ENCODE results near the gene GJA4. TPM values are rescaled to one million over a fixed set of nuclear protein-coding genes. Genes with fewer than 3 reads are reported as not detected.

Gene GJA4
- total RNA-seq, 3 donors from 2014 or later (not counting 1 experiment from before 2014, with no cell fraction given): not detected

DNA sequence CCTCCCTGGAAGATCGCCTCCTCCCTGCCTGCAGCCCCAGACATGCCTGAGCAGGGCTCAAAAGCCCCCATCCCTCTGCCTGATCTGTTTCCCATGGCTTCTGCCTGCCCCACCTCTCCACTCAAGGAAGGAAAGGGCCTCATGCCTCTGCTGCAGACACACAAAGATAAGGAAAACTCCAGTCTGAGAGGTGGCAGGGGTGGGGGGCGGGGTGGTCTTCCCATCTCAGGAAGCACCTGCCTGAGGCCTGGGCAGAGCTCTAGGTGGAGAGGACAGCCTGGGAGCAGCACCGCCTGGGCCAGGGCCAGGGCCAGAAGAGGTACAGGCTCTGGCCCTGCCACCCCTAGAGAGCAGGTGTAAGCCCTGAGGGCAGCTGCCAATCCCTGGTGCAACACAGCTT, 15.9 kb upstream of the GJA4 start:
- ATAC-seq (no peak), DNase-seq (no peak)
- Mint-ChIP-seq H3K27ac (no peak overlapping the region), H3K36me3 (no peaks in the 10 kb centered on the region), H3K27me3 (ENCODE audit: low read depth in 2 of 2) (peaks cover 29 to 34% of the 10 kb centered on the region in 2 donors), H3K9me3 (no peaks in the 10 kb centered on the region), H3K4me1 (no peaks in the 10 kb centered on the region), H3K4me3 (no peak overlapping the region)
- TF ChIP-seq CTCF (IDR thresholded peaks at IDR 0.05): no peak
- no peaks in the 10 kb centered on the region for H3K36me3 ChIP-seq (ENCODE audit: control insufficient read depth, insufficient read depth, low read length)
- intact Hi-C loops (cut with micrococcal nuclease): no loop called here
- H3K9me3 ChIP-seq (ENCODE audit: control insufficient read depth, insufficient read depth, low read length): no peaks in the 10 kb centered on the region
- 35% methylated on average over 3 of the region's 3 CpGs for WGBS (ENCODE audit: insufficient coverage)
- H3K4me1 ChIP-seq (ENCODE audit: control insufficient read depth, insufficient read depth, low read length): peaks cover 6% of the 10 kb centered on the region
- peaks cover 6% of the 10 kb centered on the region for H3K27me3 ChIP-seq (ENCODE audit: control insufficient read depth, insufficient read depth, low read length)
- no peak overlapping the region for H3K4me3 ChIP-seq (ENCODE audit: low read length)
- H3K27ac ChIP-seq (ENCODE audit: low read length): no peak overlapping the region

GRCh38 chr1:34777519-34778321, 15.1 kb upstream of the GJA4 start:
- Mint-ChIP-seq H3K4me3 (no peak overlapping the region), H3K4me1 (no peaks in the 10 kb centered on the region), H3K9me3 (no peaks in the 10 kb centered on the region), H3K27ac (no peak overlapping the region), H3K36me3 (no peaks in the 10 kb centered on the region), H3K27me3 (ENCODE audit: low read depth in 2 of 2) (peaks cover 35 to 42% of the 10 kb centered on the region in 2 donors)
- Histone ChIP-seq H3K4me3 (ENCODE audit: low read length) (no peak overlapping the region), H3K27ac (ENCODE audit: low read length) (no peak overlapping the region), H3K4me1 (ENCODE audit: control insufficient read depth, insufficient read depth, low read length) (peaks cover 9% of the 10 kb centered on the region), H3K27me3 (ENCODE audit: control insufficient read depth, insufficient read depth, low read length) (peaks cover 14% of the 10 kb centered on the region), H3K36me3 (ENCODE audit: control insufficient read depth, insufficient read depth, low read length) (no peaks in the 10 kb centered on the region), H3K9me3 (ENCODE audit: control insufficient read depth, insufficient read depth, low read length) (no peaks in the 10 kb centered on the region)
- TF ChIP-seq CTCF (IDR thresholded peaks at IDR 0.05): no peak
- intact Hi-C loops (cut with micrococcal nuclease): no loop called here
- DNase-seq (no peak), ATAC-seq (no peak)
- 51% methylated on average over 9 of the region's 10 CpGs for WGBS (ENCODE audit: insufficient coverage)

- Histone ChIP-seq H3K27ac (ENCODE audit: low read length) (no peak overlapping the region), H3K4me3 (ENCODE audit: low read length) (no peak overlapping the region), H3K27me3 (ENCODE audit: control insufficient read depth, insufficient read depth, low read length) (peaks cover 14% of the 10 kb centered on the region), H3K36me3 (ENCODE audit: control insufficient read depth, insufficient read depth, low read length) (no peaks in the 10 kb centered on the region), H3K9me3 (ENCODE audit: control insufficient read depth, insufficient read depth, low read length) (no peaks in the 10 kb centered on the region), H3K4me1 (ENCODE audit: control insufficient read depth, insufficient read depth, low read length) (peaks cover 9% of the 10 kb centered on the region)
- Mint-ChIP-seq H3K4me1 (no peaks in the 10 kb centered on the region), H3K4me3 (no peak overlapping the region), H3K27me3 (ENCODE audit: low read depth in 2 of 2) (peaks cover 40 to 48% of the 10 kb centered on the region in 2 donors), H3K27ac (no peak overlapping the region), H3K9me3 (no peaks in the 10 kb centered on the region), H3K36me3 (no peaks in the 10 kb centered on the region)
- ATAC-seq (no peak), DNase-seq (no peak)
- 75% methylated on average over 6 of the region's 6 CpGs for WGBS (ENCODE audit: insufficient coverage)
- no peak for TF ChIP-seq CTCF (IDR thresholded peaks at IDR 0.05)
- intact Hi-C loops (cut with micrococcal nuclease): no loop called here
Observed at GRCh38 chr1:34778381-34778780, 14.4 kb upstream of the GJA4 start.

DNA sequence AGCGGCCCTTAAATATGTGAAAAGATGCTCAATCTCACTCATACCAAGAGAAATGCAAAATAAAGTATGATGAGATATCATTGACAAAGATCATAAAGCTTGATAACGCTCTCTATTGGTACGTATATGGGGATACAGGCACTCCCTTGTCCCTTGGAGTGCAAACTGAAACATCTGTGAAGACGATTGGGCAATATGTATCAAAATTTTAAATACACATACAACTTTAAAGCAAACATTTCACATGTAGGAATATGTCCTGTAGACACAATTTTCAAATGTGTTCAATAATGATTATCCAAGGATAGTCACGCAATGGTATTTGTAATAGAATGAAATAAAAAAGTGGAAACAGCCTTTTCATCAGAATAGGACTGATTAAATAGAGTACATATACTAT, 13.8 kb upstream of the GJA4 start:
- Mint-ChIP-seq H3K9me3 (no peaks in the 10 kb centered on the region), H3K4me1 (no peaks in the 10 kb centered on the region), H3K36me3 (no peaks in the 10 kb centered on the region), H3K27me3 (ENCODE audit: low read depth in 2 of 2) (peaks cover 40 to 50% of the 10 kb centered on the region in 2 donors), H3K27ac (no peak overlapping the region), H3K4me3 (no peak overlapping the region)
- no peaks in the 10 kb centered on the region for H3K36me3 ChIP-seq (ENCODE audit: control insufficient read depth, insufficient read depth, low read length)
- intact Hi-C loops (cut with micrococcal nuclease): no loop called here
- 90% methylated on average over 3 of the region's 5 CpGs for WGBS (ENCODE audit: insufficient coverage)
- no peaks in the 10 kb centered on the region for H3K9me3 ChIP-seq (ENCODE audit: control insufficient read depth, insufficient read depth, low read length)
- ATAC-seq: no peak
- H3K27ac ChIP-seq (ENCODE audit: low read length): no peak overlapping the region
- peaks cover 9% of the 10 kb centered on the region for H3K4me1 ChIP-seq (ENCODE audit: control insufficient read depth, insufficient read depth, low read length)
- TF ChIP-seq CTCF (IDR thresholded peaks at IDR 0.05): no peak
- DNase-seq: no peak
- H3K4me3 ChIP-seq (ENCODE audit: low read length): no peak overlapping the region
- peaks cover 14% of the 10 kb centered on the region for H3K27me3 ChIP-seq (ENCODE audit: control insufficient read depth, insufficient read depth, low read length)
